ENCODE data around the gene SPAG17.

Gene SPAG17

GRCh38 chr1:118097622-118098348 is 87.2 kb downstream of the SPAG17 start:
- TF ChIP-seq, protein P1, sequence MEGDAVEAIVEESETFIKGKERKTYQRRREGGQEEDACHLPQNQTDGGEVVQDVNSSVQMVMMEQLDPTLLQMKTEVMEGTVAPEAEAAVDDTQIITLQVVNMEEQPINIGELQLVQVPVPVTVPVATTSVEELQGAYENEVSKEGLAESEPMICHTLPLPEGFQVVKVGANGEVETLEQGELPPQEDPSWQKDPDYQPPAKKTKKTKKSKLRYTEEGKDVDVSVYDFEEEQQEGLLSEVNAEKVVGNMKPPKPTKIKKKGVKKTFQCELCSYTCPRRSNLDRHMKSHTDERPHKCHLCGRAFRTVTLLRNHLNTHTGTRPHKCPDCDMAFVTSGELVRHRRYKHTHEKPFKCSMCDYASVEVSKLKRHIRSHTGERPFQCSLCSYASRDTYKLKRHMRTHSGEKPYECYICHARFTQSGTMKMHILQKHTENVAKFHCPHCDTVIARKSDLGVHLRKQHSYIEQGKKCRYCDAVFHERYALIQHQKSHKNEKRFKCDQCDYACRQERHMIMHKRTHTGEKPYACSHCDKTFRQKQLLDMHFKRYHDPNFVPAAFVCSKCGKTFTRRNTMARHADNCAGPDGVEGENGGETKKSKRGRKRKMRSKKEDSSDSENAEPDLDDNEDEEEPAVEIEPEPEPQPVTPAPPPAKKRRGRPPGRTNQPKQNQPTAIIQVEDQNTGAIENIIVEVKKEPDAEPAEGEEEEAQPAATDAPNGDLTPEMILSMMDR (IDR thresholded peaks at IDR 0.05; ENCODE audit: low read depth, low read length): no peak
- no peak for DNase-seq (ENCODE audit: low read depth in 2 of 2)
- no peak overlapping the region for H3K4me3 ChIP-seq (replicated peaks in 1 of 2; ENCODE audit: low read depth in 2 of 2, low read length in 2 of 2)

GRCh38 chr1:118093017-118093416 is 92.0 kb downstream of the SPAG17 start:
- no peak for DNase-seq (ENCODE audit: low read depth in 2 of 2)
- TF ChIP-seq, protein P1 (IDR thresholded peaks at IDR 0.05; ENCODE audit: low read depth, low read length): no peak
- H3K4me3 ChIP-seq (replicated peaks in 1 of 2; ENCODE audit: low read depth in 2 of 2, low read length in 2 of 2): no peak overlapping the region

GRCh38 chr1:118090130-118090529 is 94.9 kb downstream of the SPAG17 start:
- TF ChIP-seq, protein P1 (IDR thresholded peaks at IDR 0.05; ENCODE audit: low read depth, low read length): no peak
- DNase-seq (ENCODE audit: low read depth in 2 of 2): no peak
- H3K4me3 ChIP-seq (replicated peaks in 1 of 2; ENCODE audit: low read depth in 2 of 2, low read length in 2 of 2): no peak overlapping the region

- TF ChIP-seq, protein P1 (IDR thresholded peaks at IDR 0.05; ENCODE audit: low read depth, low read length): no peak
- no peak for DNase-seq (ENCODE audit: low read depth in 2 of 2)
- no peak overlapping the region for H3K4me3 ChIP-seq (replicated peaks in 1 of 2; ENCODE audit: low read depth in 2 of 2, low read length in 2 of 2)
Observed at GRCh38 chr1:118085365-118085764, 99.7 kb downstream of the SPAG17 start.

DNA sequence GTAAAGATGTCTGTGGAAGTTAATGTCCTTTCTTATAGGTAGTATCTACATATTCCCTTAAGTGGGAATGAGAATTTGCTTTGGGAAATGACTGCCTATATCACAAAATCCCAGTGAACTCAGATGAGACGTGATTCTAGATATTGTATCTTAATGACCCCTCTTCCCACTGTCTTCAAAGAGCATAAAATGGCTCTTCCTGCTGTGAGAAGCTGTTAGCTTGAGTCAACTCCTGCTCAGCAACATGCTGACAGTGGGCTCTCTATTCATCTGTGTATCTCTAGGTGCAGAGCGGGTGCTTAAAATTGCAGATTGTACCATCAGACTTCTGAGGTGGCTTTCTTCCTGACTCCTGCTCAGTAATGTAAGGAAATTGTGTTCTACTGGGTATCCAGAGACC is 100.6 kb downstream of the SPAG17 start:
- no peak for DNase-seq (ENCODE audit: low read depth in 2 of 2)
- no peak overlapping the region for H3K4me3 ChIP-seq (replicated peaks in 1 of 2; ENCODE audit: low read depth in 2 of 2, low read length in 2 of 2)
- TF ChIP-seq, protein P1 (IDR thresholded peaks at IDR 0.05; ENCODE audit: low read depth, low read length): no peak

DNA sequence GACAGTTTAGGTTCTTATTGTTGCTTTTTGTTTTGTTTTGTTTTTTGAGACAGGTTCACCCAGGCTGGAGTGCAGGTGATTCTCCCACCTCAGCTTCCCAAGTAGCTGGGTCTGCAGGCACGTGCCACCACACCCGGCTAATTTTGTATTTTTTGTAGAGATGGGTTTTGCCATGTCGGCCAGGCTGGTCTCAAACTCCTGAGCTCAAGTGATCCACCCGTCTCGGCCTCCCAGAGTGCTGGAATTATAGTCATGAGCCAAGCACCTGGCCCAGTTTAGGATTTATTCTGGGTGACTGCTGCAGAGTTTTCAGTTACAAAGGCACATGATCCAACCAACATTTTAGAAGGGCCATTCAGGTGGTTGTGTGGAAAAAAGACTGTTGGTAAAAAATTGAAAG is 102.0 kb downstream of the SPAG17 start:
- TF ChIP-seq, protein P1 (IDR thresholded peaks at IDR 0.05; ENCODE audit: low read depth, low read length): no peak
- H3K4me3 ChIP-seq (replicated peaks in 1 of 2; ENCODE audit: low read depth in 2 of 2, low read length in 2 of 2): no peak overlapping the region
- no peak for DNase-seq (ENCODE audit: low read depth in 2 of 2)

DNA sequence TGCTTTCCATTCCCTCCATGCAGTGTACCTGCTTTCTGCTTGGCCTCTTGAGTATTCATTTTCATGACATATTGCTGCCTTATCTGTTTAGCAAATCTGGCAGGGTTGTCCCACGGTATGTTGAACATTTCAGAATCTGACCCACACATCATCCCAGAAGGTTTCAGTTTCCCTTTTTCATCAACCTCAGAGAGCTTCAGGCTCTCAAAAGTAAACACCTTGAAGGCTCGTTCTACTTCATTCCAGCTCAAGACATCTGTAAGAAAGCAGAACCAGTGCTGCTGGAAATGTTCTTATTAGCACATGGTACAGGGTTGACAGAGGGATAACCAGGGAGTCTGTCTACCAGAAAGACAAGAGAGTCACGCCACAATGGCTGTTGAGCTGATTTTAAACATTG is 103.6 kb downstream of the SPAG17 start:
- DNase-seq (ENCODE audit: low read depth in 2 of 2): no peak
- H3K4me3 ChIP-seq (replicated peaks in 1 of 2; ENCODE audit: low read depth in 2 of 2, low read length in 2 of 2): no peak overlapping the region
- TF ChIP-seq, protein P1 (IDR thresholded peaks at IDR 0.05; ENCODE audit: low read depth, low read length): no peak

All from cardiac fibroblast (primary cell).